Activated CD8-positive, alpha-beta memory T cell treated with anti-CD3 and anti-CD28 coated beads for 24 hours (primary cell): ENCODE results near the gene ABCB11.
"Not testable (repeated sequence)": the region's sequence is repeated elsewhere in the genome, so short reads cannot be mapped to it uniquely, and the experiment has no call there.

ENCODE experiments used
- DNase-seq: peaks from one replicate; pipeline ENCODE4 v3.0.0-alpha.2; 2020

The ABCB11 gene

GRCh38 chr2:169041594-169041993 lies 10.5 kb upstream of the ABCB11 start:
- no peak for DNase-seq

GRCh38 chr2:169039702-169040101 lies 8.6 kb upstream of the ABCB11 start:
- DNase-seq, result no peak

GRCh38 chr2:169038338-169038757 lies 7.2 kb upstream of the ABCB11 start:
- DNase-seq, result no peak

GRCh38 chr2:169036736-169037440 lies 5.8 kb upstream of the ABCB11 start:
- DNase-seq, result no peak

- no peak for DNase-seq
Measured at GRCh38 chr2:169035887-169036286, 4.8 kb upstream of the ABCB11 start.

- no peak for DNase-seq
Measured at GRCh38 chr2:169034984-169035544, 3.9 kb upstream of the ABCB11 start.

- DNase-seq, result no peak
Measured at GRCh38 chr2:169034256-169034655, 3.1 kb upstream of the ABCB11 start.

- no peak for DNase-seq
Measured at GRCh38 chr2:169029341-169029740, 1.8 kb downstream of the ABCB11 start.

GRCh38 chr2:169027234-169027633 lies 3.9 kb downstream of the ABCB11 start:
- no peak for DNase-seq

- no peak for DNase-seq
Measured at GRCh38 chr2:169026056-169026455, 5.1 kb downstream of the ABCB11 start.

- DNase-seq, result no peak
Measured at GRCh38 chr2:169023161-169023560, 8.0 kb downstream of the ABCB11 start.

- no peak for DNase-seq
Measured at GRCh38 chr2:169018390-169018789, 12.7 kb downstream of the ABCB11 start.

- no peak for DNase-seq
Measured at GRCh38 chr2:169015943-169016342, 15.2 kb downstream of the ABCB11 start.

- DNase-seq, result no peak
Measured at GRCh38 chr2:169014780-169015179, 16.3 kb downstream of the ABCB11 start.

- DNase-seq, result no peak
Measured at GRCh38 chr2:169013628-169014026, 17.5 kb downstream of the ABCB11 start.

- DNase-seq, result no peak
Measured at GRCh38 chr2:169012812-169013627, 18.1 kb downstream of the ABCB11 start.

GRCh38 chr2:169012191-169012792 lies 18.8 kb downstream of the ABCB11 start:
- not testable (repeated sequence) for DNase-seq

- no peak for DNase-seq
Measured at GRCh38 chr2:169011698-169012097, 19.4 kb downstream of the ABCB11 start.

GRCh38 chr2:169010633-169011460 lies 20.3 kb downstream of the ABCB11 start:
- DNase-seq, result no peak

GRCh38 chr2:169009865-169010579 lies 21.1 kb downstream of the ABCB11 start:
- no peak for DNase-seq

- no peak for DNase-seq
Measured at GRCh38 chr2:169007941-169008340, 23.2 kb downstream of the ABCB11 start.

GRCh38 chr2:169007356-169007755 lies 23.8 kb downstream of the ABCB11 start:
- DNase-seq, result no peak
